Retinal pigment epithelial cell (primary cell): ENCODE data around the gene CNTN4.

Source experiments
- DNase-seq: peaks from one replicate; pipeline ENCODE4 v3.0.0-alpha.2; 2010; ENCODE audit warnings: low read depth
- H3K4me3 ChIP-seq: 2 replicates; pipeline ENCODE4 v1.5.1; 2011; ENCODE audit warnings: mild to moderate bottlenecking, low read length, control low read depth, moderate library complexity
- TF ChIP-seq, protein P1 (sequence below): conservative IDR thresholded peaks from 2 replicates; pipeline ENCODE4 v1.5.1; 2011; ENCODE audit warnings: low read depth, low read length, control low read depth, inconsistent platforms

CNTN4 gene

DNA sequence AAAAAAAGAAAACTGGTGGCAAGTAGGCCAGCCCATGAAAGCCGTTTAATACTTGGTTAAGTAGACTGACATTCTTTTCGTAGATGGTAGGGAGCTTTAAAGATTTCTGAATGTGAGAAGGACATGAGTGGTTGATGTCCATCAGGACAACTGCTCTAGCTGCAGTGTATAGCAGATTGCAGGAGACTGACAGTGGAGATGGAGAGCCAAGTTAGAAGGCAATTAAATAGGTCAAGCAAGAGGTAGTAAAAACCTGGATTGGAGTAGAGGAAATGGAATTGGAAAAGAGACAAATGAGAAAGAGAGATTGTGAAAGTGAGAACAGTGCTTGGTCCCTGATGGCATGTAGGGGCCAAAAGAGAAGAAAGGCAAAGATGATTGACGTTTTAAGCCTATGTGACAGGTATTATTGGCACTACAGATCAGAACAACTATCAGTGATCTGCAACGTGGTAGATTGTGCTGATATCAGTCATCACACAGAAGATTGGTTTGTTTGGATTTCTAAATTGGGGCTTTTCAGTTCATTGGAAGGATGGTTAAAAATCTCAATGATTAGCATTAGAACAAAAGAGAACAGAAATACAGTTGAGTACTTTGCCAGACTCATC, 74.0 kb downstream of the CNTN4 start:
- no peak for DNase-seq
- TF ChIP-seq, protein P1, sequence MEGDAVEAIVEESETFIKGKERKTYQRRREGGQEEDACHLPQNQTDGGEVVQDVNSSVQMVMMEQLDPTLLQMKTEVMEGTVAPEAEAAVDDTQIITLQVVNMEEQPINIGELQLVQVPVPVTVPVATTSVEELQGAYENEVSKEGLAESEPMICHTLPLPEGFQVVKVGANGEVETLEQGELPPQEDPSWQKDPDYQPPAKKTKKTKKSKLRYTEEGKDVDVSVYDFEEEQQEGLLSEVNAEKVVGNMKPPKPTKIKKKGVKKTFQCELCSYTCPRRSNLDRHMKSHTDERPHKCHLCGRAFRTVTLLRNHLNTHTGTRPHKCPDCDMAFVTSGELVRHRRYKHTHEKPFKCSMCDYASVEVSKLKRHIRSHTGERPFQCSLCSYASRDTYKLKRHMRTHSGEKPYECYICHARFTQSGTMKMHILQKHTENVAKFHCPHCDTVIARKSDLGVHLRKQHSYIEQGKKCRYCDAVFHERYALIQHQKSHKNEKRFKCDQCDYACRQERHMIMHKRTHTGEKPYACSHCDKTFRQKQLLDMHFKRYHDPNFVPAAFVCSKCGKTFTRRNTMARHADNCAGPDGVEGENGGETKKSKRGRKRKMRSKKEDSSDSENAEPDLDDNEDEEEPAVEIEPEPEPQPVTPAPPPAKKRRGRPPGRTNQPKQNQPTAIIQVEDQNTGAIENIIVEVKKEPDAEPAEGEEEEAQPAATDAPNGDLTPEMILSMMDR: no peak
- no peak overlapping the region for H3K4me3 ChIP-seq

DNA sequence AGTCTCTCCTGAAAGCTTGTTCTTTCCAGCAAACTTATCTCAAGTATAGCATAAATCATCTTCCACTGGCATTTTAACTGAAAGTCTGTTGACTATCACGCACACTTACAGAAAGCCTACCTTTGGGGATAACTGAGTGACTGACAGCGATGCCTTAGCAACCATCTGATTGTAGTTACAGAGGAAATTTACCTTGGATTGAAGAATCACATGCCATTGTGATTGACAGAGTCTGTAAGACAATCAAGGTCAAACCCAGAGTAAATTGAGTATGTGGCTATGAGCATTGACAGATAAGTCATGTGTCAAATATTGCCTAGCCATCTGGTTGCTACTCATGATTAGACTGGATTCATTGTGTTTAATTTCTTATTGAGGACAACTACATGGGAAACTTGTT, 82.0 kb downstream of the CNTN4 start:
- no peak for DNase-seq
- TF ChIP-seq, protein P1: no peak
- H3K4me3 ChIP-seq: no peak overlapping the region

DNA sequence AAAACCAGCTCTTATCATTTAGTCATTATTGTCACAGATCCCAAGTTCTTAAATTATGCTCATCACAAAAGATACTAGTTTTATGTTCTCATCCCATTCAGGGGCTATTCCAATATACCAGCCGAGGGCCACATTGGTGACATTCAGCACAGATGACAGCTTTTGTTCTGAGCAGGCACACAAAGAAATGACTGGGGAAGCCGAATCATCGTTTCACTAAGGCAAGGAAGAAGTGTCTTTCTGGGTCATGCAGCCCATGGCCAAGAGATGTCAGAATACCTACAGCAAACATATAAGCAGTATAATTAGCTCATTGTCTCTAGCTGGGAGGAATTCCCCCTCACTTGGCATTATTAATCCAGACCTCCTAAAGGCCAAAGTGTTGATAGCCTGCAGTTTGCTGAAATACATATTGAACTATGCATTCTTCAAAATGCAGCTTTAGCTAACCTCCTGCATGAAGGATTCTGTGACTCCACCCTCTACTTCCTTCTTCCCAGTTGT, 100.2 kb downstream of the CNTN4 start:
- DNase-seq: no peak
- TF ChIP-seq, protein P1: no peak
- no peak overlapping the region for H3K4me3 ChIP-seq

DNA sequence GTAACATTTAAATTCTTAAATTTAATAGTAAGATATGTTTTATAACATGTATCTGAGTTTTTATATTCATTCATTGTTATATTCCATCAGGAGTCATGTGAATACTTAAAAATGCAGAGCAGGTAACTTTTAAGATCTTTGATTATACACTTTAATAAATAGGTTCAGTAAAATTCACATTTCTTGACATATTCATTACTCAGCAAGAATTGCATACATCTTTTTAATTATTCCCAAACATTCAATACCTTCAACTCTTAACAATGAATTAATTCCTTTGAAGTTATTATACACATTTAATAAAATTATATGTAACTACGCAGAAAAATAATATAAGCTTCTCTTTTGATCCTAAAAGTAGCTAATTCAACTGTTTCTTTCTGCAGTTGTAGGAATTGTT, 105.4 kb downstream of the CNTN4 start:
- DNase-seq: no peak
- TF ChIP-seq, protein P1: no peak
- H3K4me3 ChIP-seq: no peak overlapping the region

DNA sequence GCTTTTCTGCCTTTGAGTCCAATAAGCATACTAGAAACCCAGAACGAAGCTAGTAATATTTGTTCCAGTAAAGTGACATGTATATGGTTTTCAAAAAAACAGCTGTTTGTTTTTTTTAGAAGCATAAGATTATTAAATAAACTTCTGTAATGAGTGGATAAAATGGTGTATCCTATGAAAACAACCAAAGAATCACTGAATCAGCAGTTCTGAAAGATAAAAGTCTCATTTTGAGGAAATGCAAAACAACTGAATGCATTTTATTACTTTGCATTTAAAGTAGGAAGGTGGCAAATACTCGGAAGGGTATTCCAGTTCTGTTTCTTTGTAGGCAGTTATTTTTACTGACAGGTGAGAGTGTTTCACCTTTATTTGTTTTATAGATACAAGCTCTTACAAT, 107.0 kb downstream of the CNTN4 start:
- TF ChIP-seq, protein P1: no peak
- DNase-seq: no peak
- no peak overlapping the region for H3K4me3 ChIP-seq

DNA sequence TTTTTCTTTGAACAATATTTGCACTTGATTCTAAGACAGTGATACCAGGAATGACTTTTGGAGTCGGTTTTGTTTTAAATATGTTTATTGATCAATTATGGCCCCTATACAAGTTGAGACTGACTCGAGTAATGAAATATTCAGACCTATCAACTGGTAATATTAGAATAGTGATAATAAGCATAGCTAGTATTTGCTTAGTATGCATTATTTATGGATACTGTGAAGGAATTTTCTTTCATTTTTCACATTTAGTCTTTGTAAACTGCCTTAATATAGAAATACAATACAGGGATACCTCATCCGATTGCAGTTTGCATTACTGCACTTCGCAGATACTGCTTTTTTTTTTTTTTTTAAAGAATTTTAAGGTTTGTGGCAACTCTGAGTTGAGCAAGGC, 107.9 kb downstream of the CNTN4 start:
- DNase-seq: no peak
- no peak overlapping the region for H3K4me3 ChIP-seq

DNA sequence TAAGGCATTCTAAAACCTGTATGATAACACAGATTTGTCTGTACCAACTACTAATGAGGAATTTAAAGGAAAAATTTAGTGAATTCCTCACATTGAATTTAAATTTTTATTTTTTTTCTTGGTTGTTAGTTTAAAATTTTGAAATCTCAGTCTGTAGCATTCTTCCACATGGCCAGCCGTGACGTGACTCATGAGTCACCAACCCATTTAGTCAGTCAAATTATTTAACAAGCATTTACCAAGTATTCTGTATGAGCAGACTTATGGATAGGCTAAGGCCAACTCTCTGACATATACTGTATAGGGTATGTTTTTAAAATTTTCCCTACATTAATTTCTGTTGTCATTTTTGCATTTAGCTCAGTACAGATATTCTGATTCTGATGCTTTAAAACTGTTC, 112.9 kb downstream of the CNTN4 start:
- TF ChIP-seq, protein P1: no peak
- no peak for DNase-seq
- no peak overlapping the region for H3K4me3 ChIP-seq

More for the DNA sequence above, 107.9 kb downstream of the CNTN4 start:
- TF ChIP-seq, protein P1: no peak
